GM06990 (cell line): Measurements from ENCODE around the gene SRPK2.
"Not testable (repeated sequence)": the region's sequence is repeated elsewhere in the genome, so short reads cannot be mapped to it uniquely, and the experiment has no call there.

Experiments used
- DNase-seq: peaks from one replicate; pipeline ENCODE4 v3.0.0-alpha.2; 2011; ENCODE audit not compliant: insufficient read length; ENCODE audit errors: extremely low read depth
- H3K27me3 ChIP-seq: replicated peaks from 2 replicates; pipeline ENCODE4 v1.6.0; 2011; ENCODE audit warnings: low read length; ENCODE audit not compliant: control insufficient read depth, insufficient read depth
- H3K36me3 ChIP-seq: 2 replicates; pipeline ENCODE4 v1.5.1; 2011; ENCODE audit warnings: low read length; ENCODE audit not compliant: control insufficient read depth, insufficient read depth
- H3K4me3 ChIP-seq: replicated peaks from 2 replicates; pipeline ENCODE4 v1.5.1; 2011; ENCODE audit warnings: low read depth, mild to moderate bottlenecking, control low read depth, low read length
- CTCF ChIP-seq: IDR thresholded peaks from 2 replicates; pipeline ENCODE4 v1.5.1; 2011; ENCODE audit warnings: low read length, control low read depth, mild to moderate bottlenecking, inconsistent platforms; ENCODE audit not compliant: insufficient read depth, poor library complexity, severe bottlenecking

The SRPK2 gene

GRCh38 chr7:105196473-105196872 lies 192.2 kb downstream of the SRPK2 start:
- no peaks in the 10 kb centered on the region for H3K36me3 ChIP-seq
- TF ChIP-seq CTCF, result no peak
- DNase-seq, result no peak
- H3K27me3 ChIP-seq, result no peaks in the 10 kb centered on the region
- H3K4me3 ChIP-seq, result no peak overlapping the region

GRCh38 chr7:105195891-105196290 lies 192.8 kb downstream of the SRPK2 start:
- no peak for DNase-seq
- TF ChIP-seq CTCF, result no peak
- H3K4me3 ChIP-seq, result no peak overlapping the region
- H3K36me3 ChIP-seq, result no peaks in the 10 kb centered on the region
- H3K27me3 ChIP-seq, result no peaks in the 10 kb centered on the region

GRCh38 chr7:105194959-105195358 lies 193.8 kb downstream of the SRPK2 start:
- not testable (repeated sequence) for DNase-seq, H3K27me3 ChIP-seq, H3K36me3 ChIP-seq, H3K4me3 ChIP-seq

- H3K36me3 ChIP-seq, result no peaks in the 10 kb centered on the region
- H3K4me3 ChIP-seq, result no peak overlapping the region
- DNase-seq, result no peak
- H3K27me3 ChIP-seq, result no peaks in the 10 kb centered on the region
- no peak for TF ChIP-seq CTCF
Measured at GRCh38 chr7:105191331-105191730, 197.4 kb downstream of the SRPK2 start.

- Histone ChIP-seq H3K27me3 (no peaks in the 10 kb centered on the region), H3K36me3 (no peaks in the 10 kb centered on the region), H3K4me3 (no peak overlapping the region)
- no peak for TF ChIP-seq CTCF
- DNase-seq, result no peak
Measured at GRCh38 chr7:105189859-105190492, 198.7 kb downstream of the SRPK2 start.

GRCh38 chr7:105188201-105188600 lies 200.5 kb downstream of the SRPK2 start:
- TF ChIP-seq CTCF, result no peak
- no peaks in the 10 kb centered on the region for H3K27me3 ChIP-seq
- no peak for DNase-seq
- no peaks in the 10 kb centered on the region for H3K36me3 ChIP-seq
- H3K4me3 ChIP-seq, result no peak overlapping the region
